HEK293 (cell line): ENCODE measurements around the gene KIF25.

ENCODE experiments used
- CTCF ChIA-PET: fragments of 350-600 bp; formaldehyde crosslinking; extraction: SDS; loops from one replicate; lab custom pipeline; 2021; ENCODE audit warnings: antibody characterized with exemption; lab: Yijun Ruan, JAX
- POLR2A ChIA-PET: fragments of 300-600 bp; formaldehyde crosslinking; extraction: SDS; loops from one replicate; lab custom pipeline; 2020; ENCODE audit warnings: antibody characterized with exemption, inconsistent platforms; lab: Yijun Ruan, JAX
- H3K27ac ChIP-seq: fragments of 200-500 bp; sonication (Bioruptor generic); 2 replicates; pipeline ENCODE4 v1.5.1; 2014; ENCODE audit warnings: low read depth, low read length, control low read depth, inconsistent platforms; ENCODE audit errors: extremely low read depth
- H3K36me3 ChIP-seq, 2 experiments: fragments of 200-500 bp in 1 of 2; sonication (Bioruptor generic) in 1 of 2; 1 replicate in 1 of 2; 2 replicates in 1 of 2; pipeline ENCODE4 v1.5.1; 2014 to 2017; ENCODE audit warnings: inconsistent platforms in 2 of 2, low read length in 2 of 2; ENCODE audit not compliant: control insufficient read depth in 2 of 2, insufficient read depth in 1 of 2
- H3K4me1 ChIP-seq: fragments of 200-500 bp; sonication (Bioruptor generic); 2 replicates; pipeline ENCODE4 v1.5.1; 2014; ENCODE audit warnings: mild to moderate bottlenecking, low read length, inconsistent platforms; ENCODE audit not compliant: control insufficient read depth, insufficient read depth
- H3K4me3 ChIP-seq: 2 replicates; pipeline ENCODE4 v1.5.1; 2011; ENCODE audit warnings: low read depth, mild to moderate bottlenecking, control low read depth, low read length, moderate library complexity
- H3K9me3 ChIP-seq: fragments of 200-500 bp; sonication (Bioruptor generic); 2 replicates; pipeline ENCODE4 v1.5.1; 2014; ENCODE audit warnings: low read depth, low read length, inconsistent platforms; ENCODE audit not compliant: control insufficient read depth, insufficient read depth
- KLF10 ChIP-seq: fragments of 450-650 bp; IDR thresholded peaks from 2 replicates; pipeline ENCODE4 v1.5.1; 2018; ENCODE audit warnings: missing biosample characterization, mild to moderate bottlenecking, missing genetic modification characterization
- KLF7 ChIP-seq: fragments of 450-650 bp; formaldehyde crosslinking; IDR thresholded peaks from 2 replicates; pipeline ENCODE4 v1.5.1; 2016; ENCODE audit warnings: missing biosample characterization, missing genetic modification characterization, borderline replicate concordance
- RBAK ChIP-seq: fragments of 450-650 bp; formaldehyde crosslinking; IDR thresholded peaks from 2 replicates; pipeline ENCODE4 v1.5.1; 2016; ENCODE audit warnings: missing biosample characterization, missing genetic modification characterization
- SP7 ChIP-seq: fragments of 450-650 bp; formaldehyde crosslinking; IDR thresholded peaks from 2 replicates; pipeline ENCODE4 v1.5.1; 2016; ENCODE audit warnings: missing biosample characterization, missing genetic modification characterization
- ZNF121 ChIP-seq: fragments of 450-650 bp; formaldehyde crosslinking; IDR thresholded peaks from 2 replicates; pipeline ENCODE4 v1.5.1; 2016; ENCODE audit warnings: missing biosample characterization, missing genetic modification characterization
- ZNF174 ChIP-seq: fragments of 450-650 bp; formaldehyde crosslinking; IDR thresholded peaks from 2 replicates; pipeline ENCODE4 v1.5.0; 2017; ENCODE audit warnings: missing biosample characterization, mild to moderate bottlenecking, missing genetic modification characterization
- ZNF184 ChIP-seq: fragments of 450-650 bp; IDR thresholded peaks from 2 replicates; pipeline ENCODE4 v1.5.1; 2018; ENCODE audit warnings: missing biosample characterization, mild to moderate bottlenecking, missing genetic modification characterization
- ZNF248 ChIP-seq: fragments of 450-650 bp; formaldehyde crosslinking; IDR thresholded peaks from 2 replicates; pipeline ENCODE4 v1.5.1; 2017; ENCODE audit warnings: missing biosample characterization, missing genetic modification characterization
- ZNF37A ChIP-seq: fragments of 450-650 bp; IDR thresholded peaks from 2 replicates; pipeline ENCODE4 v1.5.1; 2018; ENCODE audit warnings: missing biosample characterization, missing genetic modification characterization
- ZNF473 ChIP-seq: fragments of 450-650 bp; formaldehyde crosslinking; IDR thresholded peaks from 2 replicates; pipeline ENCODE4 v1.5.1; 2017; ENCODE audit warnings: missing biosample characterization, missing genetic modification characterization
- ZNF610 ChIP-seq: fragments of 450-650 bp; formaldehyde crosslinking; IDR thresholded peaks from 2 replicates; pipeline ENCODE4 v1.5.1; 2016; ENCODE audit warnings: missing biosample characterization, missing genetic modification characterization, borderline replicate concordance
- ZNF623 ChIP-seq: fragments of 450-650 bp; formaldehyde crosslinking; IDR thresholded peaks from 2 replicates; pipeline ENCODE4 v1.5.1; 2016; ENCODE audit warnings: missing biosample characterization, missing genetic modification characterization
- ZNF624 ChIP-seq: fragments of 450-650 bp; formaldehyde crosslinking; IDR thresholded peaks from 2 replicates; pipeline ENCODE4 v1.5.1; 2017; ENCODE audit warnings: missing biosample characterization, missing genetic modification characterization
- ZNF660 ChIP-seq: fragments of 450-650 bp; IDR thresholded peaks from 2 replicates; pipeline ENCODE4 v1.5.1; 2018; ENCODE audit warnings: missing biosample characterization, mild to moderate bottlenecking, missing genetic modification characterization
- ZNF664 ChIP-seq: fragments of 450-650 bp; formaldehyde crosslinking; IDR thresholded peaks from 2 replicates; pipeline ENCODE4 v1.5.1; 2016; ENCODE audit warnings: missing biosample characterization, missing genetic modification characterization
- TF ChIP-seq, protein P1 (sequence below): fragments of 450-650 bp; formaldehyde crosslinking; IDR thresholded peaks from 2 replicates; pipeline ENCODE4 v1.5.1; 2016; ENCODE audit warnings: missing biosample characterization, missing genetic modification characterization, borderline replicate concordance
- TF ChIP-seq, protein P2 (sequence below): fragments of 450-650 bp; formaldehyde crosslinking; IDR thresholded peaks from 2 replicates; pipeline ENCODE4 v1.5.1; 2016; ENCODE audit warnings: missing biosample characterization, missing genetic modification characterization
- TF ChIP-seq, protein P3 (sequence below): fragments of 450-650 bp; formaldehyde crosslinking; IDR thresholded peaks from 2 replicates; pipeline ENCODE4 v1.5.1; 2016; ENCODE audit warnings: missing biosample characterization, missing genetic modification characterization

KIF25 gene

DNA sequence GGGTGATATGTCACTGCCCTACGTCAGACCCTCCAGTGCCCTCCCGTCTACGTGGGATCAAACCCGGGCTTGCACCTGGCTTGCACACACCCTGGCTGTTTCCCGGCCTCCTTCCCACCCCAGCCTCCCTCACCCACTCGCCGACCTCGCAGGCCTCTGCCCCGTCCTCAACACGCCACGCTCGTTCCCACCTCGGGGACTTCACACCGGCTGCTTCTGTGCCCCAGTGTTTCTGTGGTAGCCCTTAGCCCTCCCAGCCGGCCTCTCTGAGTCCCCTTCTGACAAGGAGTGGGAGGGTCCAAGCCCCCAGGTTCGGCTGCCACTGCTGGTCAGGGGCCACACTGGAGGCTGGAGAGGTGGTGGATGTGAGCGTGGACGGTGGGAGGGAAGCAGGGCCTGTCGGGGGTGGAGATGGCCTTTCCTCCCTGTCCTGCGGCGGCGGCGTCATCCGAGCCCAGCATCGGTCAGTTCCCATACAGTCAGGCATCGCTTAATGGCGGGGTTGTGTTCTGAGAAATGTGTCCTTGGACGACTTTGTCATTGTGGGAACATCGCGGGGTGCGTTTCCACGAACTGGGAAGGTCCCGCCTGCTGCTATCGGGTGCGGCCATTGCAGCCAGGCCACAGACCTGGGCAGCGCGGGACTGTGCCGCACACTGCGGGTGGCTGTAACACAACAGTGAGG, 11.4 kb upstream of the KIF25 start (continued):
- TF ChIP-seq, protein P1, sequence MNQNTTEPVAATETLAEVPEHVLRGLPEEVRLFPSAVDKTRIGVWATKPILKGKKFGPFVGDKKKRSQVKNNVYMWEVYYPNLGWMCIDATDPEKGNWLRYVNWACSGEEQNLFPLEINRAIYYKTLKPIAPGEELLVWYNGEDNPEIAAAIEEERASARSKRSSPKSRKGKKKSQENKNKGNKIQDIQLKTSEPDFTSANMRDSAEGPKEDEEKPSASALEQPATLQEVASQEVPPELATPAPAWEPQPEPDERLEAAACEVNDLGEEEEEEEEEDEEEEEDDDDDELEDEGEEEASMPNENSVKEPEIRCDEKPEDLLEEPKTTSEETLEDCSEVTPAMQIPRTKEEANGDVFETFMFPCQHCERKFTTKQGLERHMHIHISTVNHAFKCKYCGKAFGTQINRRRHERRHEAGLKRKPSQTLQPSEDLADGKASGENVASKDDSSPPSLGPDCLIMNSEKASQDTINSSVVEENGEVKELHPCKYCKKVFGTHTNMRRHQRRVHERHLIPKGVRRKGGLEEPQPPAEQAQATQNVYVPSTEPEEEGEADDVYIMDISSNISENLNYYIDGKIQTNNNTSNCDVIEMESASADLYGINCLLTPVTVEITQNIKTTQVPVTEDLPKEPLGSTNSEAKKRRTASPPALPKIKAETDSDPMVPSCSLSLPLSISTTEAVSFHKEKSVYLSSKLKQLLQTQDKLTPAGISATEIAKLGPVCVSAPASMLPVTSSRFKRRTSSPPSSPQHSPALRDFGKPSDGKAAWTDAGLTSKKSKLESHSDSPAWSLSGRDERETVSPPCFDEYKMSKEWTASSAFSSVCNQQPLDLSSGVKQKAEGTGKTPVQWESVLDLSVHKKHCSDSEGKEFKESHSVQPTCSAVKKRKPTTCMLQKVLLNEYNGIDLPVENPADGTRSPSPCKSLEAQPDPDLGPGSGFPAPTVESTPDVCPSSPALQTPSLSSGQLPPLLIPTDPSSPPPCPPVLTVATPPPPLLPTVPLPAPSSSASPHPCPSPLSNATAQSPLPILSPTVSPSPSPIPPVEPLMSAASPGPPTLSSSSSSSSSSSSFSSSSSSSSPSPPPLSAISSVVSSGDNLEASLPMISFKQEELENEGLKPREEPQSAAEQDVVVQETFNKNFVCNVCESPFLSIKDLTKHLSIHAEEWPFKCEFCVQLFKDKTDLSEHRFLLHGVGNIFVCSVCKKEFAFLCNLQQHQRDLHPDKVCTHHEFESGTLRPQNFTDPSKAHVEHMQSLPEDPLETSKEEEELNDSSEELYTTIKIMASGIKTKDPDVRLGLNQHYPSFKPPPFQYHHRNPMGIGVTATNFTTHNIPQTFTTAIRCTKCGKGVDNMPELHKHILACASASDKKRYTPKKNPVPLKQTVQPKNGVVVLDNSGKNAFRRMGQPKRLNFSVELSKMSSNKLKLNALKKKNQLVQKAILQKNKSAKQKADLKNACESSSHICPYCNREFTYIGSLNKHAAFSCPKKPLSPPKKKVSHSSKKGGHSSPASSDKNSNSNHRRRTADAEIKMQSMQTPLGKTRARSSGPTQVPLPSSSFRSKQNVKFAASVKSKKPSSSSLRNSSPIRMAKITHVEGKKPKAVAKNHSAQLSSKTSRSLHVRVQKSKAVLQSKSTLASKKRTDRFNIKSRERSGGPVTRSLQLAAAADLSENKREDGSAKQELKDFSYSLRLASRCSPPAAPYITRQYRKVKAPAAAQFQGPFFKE (tag by site-specific recombination) = no peak
- no peak for TF ChIP-seq ZNF624 (tag by site-specific recombination)

DNA sequence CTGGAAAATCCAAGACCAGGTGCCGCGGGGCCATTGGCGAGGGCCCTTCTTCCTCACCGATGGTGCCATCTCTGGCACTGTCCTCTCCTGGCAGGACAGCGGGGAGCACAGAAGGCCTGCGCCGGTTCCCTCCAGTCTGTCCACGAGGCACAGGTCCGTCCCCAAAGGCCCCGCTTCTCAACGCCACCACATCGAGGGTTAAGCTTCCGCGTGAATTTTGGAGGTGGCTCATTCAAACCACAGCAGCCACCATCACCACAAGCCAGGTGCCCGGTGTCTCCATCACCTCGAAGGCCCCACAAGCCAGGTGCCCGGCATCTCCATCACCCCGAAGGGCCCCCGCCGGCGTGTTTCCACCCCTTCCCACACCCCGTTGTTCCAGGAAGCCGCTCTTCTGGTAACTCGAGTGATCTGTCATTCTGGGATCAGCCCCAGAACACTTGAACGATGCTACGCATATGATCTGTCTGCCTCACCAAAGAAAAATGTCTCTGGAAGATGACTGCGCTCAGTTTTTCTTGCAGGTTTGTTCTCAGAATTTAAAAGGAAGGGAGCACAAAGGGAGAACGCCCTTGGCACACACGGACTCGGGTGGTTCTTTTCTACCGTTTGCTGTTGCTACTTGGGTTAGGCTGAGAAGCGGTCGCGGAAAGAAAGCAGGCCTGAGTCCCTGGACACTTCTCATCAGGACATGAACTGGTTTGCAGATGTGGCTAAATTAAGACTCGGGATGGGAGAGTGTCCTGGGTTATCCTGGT, 9.9 kb upstream of the KIF25 start:
- Histone ChIP-seq H3K9me3 (no peaks in the 10 kb centered on the region), H3K27ac (no peak overlapping the region), H3K4me1 (no peaks in the 10 kb centered on the region), H3K4me3 (no peak overlapping the region), H3K36me3 (no peaks in the 10 kb centered on the region)
- ChIA-PET CTCF (interaction anchor here (1.1 kb wide), 1 partner anchor 20 kb away, joined by 4 read pairs; no protein-coding TSS in a partner anchor), POLR2A (no interaction called here)
- no peak for TF ChIP-seq SP7 (tag by site-specific recombination)
- no peak for TF ChIP-seq ZNF248 (tag by site-specific recombination)
- no peak for TF ChIP-seq KLF7
- TF ChIP-seq ZNF610 (tag by site-specific recombination) = no peak
- no peak for TF ChIP-seq ZNF664
- TF ChIP-seq, protein P2, sequence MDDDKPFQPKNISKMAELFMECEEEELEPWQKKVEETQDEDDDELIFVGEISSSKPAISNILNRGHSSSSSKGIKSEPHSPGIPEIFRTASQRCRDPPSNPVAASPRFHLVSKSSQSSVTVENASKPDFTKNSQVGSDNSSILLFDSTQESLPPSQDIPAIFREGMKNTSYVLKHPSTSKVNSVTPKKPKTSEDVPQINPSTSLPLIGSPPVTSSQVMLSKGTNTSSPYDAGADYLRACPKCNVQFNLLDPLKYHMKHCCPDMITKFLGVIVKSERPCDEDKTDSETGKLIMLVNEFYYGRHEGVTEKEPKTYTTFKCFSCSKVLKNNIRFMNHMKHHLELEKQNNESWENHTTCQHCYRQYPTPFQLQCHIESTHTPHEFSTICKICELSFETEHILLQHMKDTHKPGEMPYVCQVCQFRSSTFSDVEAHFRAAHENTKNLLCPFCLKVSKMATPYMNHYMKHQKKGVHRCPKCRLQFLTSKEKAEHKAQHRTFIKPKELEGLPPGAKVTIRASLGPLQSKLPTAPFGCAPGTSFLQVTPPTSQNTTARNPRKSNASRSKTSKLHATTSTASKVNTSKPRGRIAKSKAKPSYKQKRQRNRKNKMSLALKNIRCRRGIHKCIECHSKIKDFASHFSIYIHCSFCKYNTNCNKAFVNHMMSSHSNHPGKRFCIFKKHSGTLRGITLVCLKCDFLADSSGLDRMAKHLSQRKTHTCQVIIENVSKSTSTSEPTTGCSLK (tag by site-specific recombination) = no peak
- TF ChIP-seq ZNF174 (tag by site-specific recombination) = no peak
- TF ChIP-seq ZNF660 = no peak
- TF ChIP-seq ZNF623 (tag by site-specific recombination) = no peak
- TF ChIP-seq ZNF37A (tag by site-specific recombination) = no peak
- TF ChIP-seq ZNF184 (tag by site-specific recombination) = no peak
- TF ChIP-seq ZNF473 = no peak
- TF ChIP-seq, protein P3, sequence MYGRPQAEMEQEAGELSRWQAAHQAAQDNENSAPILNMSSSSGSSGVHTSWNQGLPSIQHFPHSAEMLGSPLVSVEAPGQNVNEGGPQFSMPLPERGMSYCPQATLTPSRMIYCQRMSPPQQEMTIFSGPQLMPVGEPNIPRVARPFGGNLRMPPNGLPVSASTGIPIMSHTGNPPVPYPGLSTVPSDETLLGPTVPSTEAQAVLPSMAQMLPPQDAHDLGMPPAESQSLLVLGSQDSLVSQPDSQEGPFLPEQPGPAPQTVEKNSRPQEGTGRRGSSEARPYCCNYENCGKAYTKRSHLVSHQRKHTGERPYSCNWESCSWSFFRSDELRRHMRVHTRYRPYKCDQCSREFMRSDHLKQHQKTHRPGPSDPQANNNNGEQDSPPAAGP (tag by site-specific recombination) = no peak
- no peak for TF ChIP-seq KLF10 (tag by site-specific recombination)
- no peak for TF ChIP-seq RBAK
- no peak for TF ChIP-seq ZNF121 (tag by site-specific recombination)
